NCI-H2081 treated with DMSO at 0.1 percent for 48 hours (cell line): ENCODE data around the gene CYB561D2.

ENCODE experiments used
- DNase-seq: peaks from one replicate; lab custom pipeline; 2025; lab: John Stamatoyannopoulos, UW

The CYB561D2 gene

GRCh38 chr3:50392101-50392715 lies 41.5 kb downstream of the CYB561D2 start:
- DNase-seq, result no peak

- no peak for DNase-seq
These were observed 42.4 kb downstream of the CYB561D2 start for GRCh38 chr3:50393061-50393460.

- DNase-seq, result no peak
These were observed 44.6 kb downstream of the CYB561D2 start for GRCh38 chr3:50395070-50395860.

- DNase-seq, result no peak
These were observed 45.8 kb downstream of the CYB561D2 start for GRCh38 chr3:50396502-50396901.

GRCh38 chr3:50401978-50402595 lies 51.4 kb downstream of the CYB561D2 start:
- no peak for DNase-seq
